Body of pancreas (tissue), 4 donors: Measurements from ENCODE around the gene PSMB7. TPM values are rescaled to one million over a fixed set of nuclear protein-coding genes. Genes with fewer than 3 reads are reported as not detected.

Experiments used
- ATAC-seq: fragments of 150-250 bp; one replicate; pipeline ENCODE4 v1.9.1; 2016
- DNase-seq, 4 donors: peaks; one replicate each; pipeline ENCODE4 v3.0.0-alpha.2; 2019
- H3K27ac ChIP-seq, 4 donors: fragments of 200-600 bp; sonication (generic); 1 replicate in 3 of 4; 2 replicates in 1 of 4; pipeline versions ENCODE4 v1.5.1 to v1.6.1; 2016 to 2019; ENCODE audit warnings: mild to moderate bottlenecking in 1 of 4, mixed read lengths in 1 of 4, moderate library complexity in 1 of 4
- H3K27me3 ChIP-seq, 2 donors: fragments of 200-600 bp; sonication (generic); one replicate each; pipeline ENCODE4 v1.6.0; 2016; ENCODE audit warnings: mild to moderate bottlenecking in 1 of 2
- H3K36me3 ChIP-seq, 2 donors: fragments of 200-600 bp; sonication (generic); replicated peaks in 1 of 2; 2 replicates each; pipeline ENCODE4 v1.5.1; 2016; ENCODE audit warnings: low read depth in 2 of 2; ENCODE audit not compliant: insufficient read depth in 1 of 2
- H3K4me1 ChIP-seq: fragments of 200-600 bp; sonication (generic); one replicate; pipeline ENCODE4 v1.6.0; 2016
- H3K4me3 ChIP-seq, 2 donors: fragments of 200-600 bp; sonication (generic); 1 replicate in 1 of 2; 2 replicates in 1 of 2; pipeline ENCODE4 v1.5.1; 2016 to 2019
- H3K9me3 ChIP-seq, 3 donors: fragments of 200-600 bp; sonication (generic); 1 replicate in 2 of 3; 2 replicates in 1 of 3; pipeline ENCODE4 v1.5.1; 2016
- CTCF ChIP-seq, 7 experiments: fragments of 450-650 bp in 4 of 7; fragments of 200-600 bp in 3 of 7; sonication (generic) in 3 of 7; IDR thresholded peaks; one replicate each; pipeline ENCODE4 v1.5.1; 2016 to 2019; ENCODE audit warnings: antibody characterized with exemption in 7 of 7
- POLR2A ChIP-seq, 3 donors: fragments of 450-650 bp; IDR thresholded peaks; one replicate each; pipeline ENCODE4 v1.6.1; 2016; ENCODE audit warnings: antibody characterized with exemption in 3 of 3, mild to moderate bottlenecking in 2 of 3
- WGBS, 2 donors: methylation state at CpG; one replicate each; pipeline ENCODE4 v1.1.5; 2017; 5-methylcytosine and 5-hydroxymethylcytosine counted together
- intact Hi-C: fragments of 100-400 bp; cut with DNase I; formaldehyde crosslinking; loops from one replicate; pipeline ENCODE4 v1.15.1; 2023
- total RNA-seq, 2 donors: library from RNA; depleted of rRNA; stranded (reverse); fragments of >200 nt; gene quantifications; one replicate each; pipeline ENCODE4 v1.1.0, GENCODE V29; 2016

PSMB7 gene
- total RNA-seq, 2 donors from 2014 or later, result 31.6 to 93.9 TPM

GRCh38 chr9:124304285-124304684, 111.0 kb downstream of the PSMB7 start:
- DNase-seq (no peak), ATAC-seq (no peak)
- H3K9me3 ChIP-seq, result no peaks in the 10 kb centered on the region
- intact Hi-C loops, result no loop called here
- peaks cover 5% of the 10 kb centered on the region for H3K4me1 ChIP-seq
- no peak for TF ChIP-seq CTCF (IDR thresholded peaks at IDR 0.05)
- no peak for TF ChIP-seq POLR2A (IDR thresholded peaks at IDR 0.05)
- no peaks in the 10 kb centered on the region for H3K27me3 ChIP-seq
- WGBS, 2 donors, result 87 to 92% methylated on average over 5 to 8 of the region's 8 CpGs
- H3K27ac ChIP-seq, result no peak overlapping the region
- H3K4me3 ChIP-seq, result no peak overlapping the region
- peaks cover 0 to 4% of the 10 kb centered on the region in 2 donors for H3K36me3 ChIP-seq

GRCh38 chr9:124303762-124304161, 111.5 kb downstream of the PSMB7 start:
- WGBS, 2 donors, result 83% methylated on average over 11 to 14 of the region's 14 CpGs

More at GRCh38 chr9:124303762-124304161, 111.5 kb downstream of the PSMB7 start:
- ATAC-seq, result no peak
- intact Hi-C loops, result no loop called here
- TF ChIP-seq POLR2A (IDR thresholded peaks at IDR 0.05) (no peak), CTCF (IDR thresholded peaks at IDR 0.05) (no peak)
- Histone ChIP-seq H3K4me1 (peaks cover 8% of the 10 kb centered on the region), H3K4me3 (no peak overlapping the region), H3K27me3 (no peaks in the 10 kb centered on the region), H3K9me3 (no peaks in the 10 kb centered on the region), H3K36me3 (peaks cover 0 to 4% of the 10 kb centered on the region in 2 donors), H3K27ac (no peak overlapping the region)
- DNase-seq, result no peak

Other genes starting within 250 kb of the PSMB7 start
- 10 to 100 TPM; 15.5 to 23.6 TPM for gene NEK6, start 157.5 kb downstream of the PSMB7 start, total RNA-seq
- gene ADGRD2, start 35.0 kb upstream of the PSMB7 start, total RNA-seq, result not detected
- gene NR5A1, start 92.0 kb upstream of the PSMB7 start, total RNA-seq, result not detected